ENCODE measurements around the gene CXCL5.
"Not testable (repeated sequence)": the region's sequence is repeated elsewhere in the genome, so short reads cannot be mapped to it uniquely, and the experiment has no call there.

Gene CXCL5

GRCh38 chr4:74014332-74014731, 15.9 kb upstream of the CXCL5 start:
- DNase-seq, result no peak

- no peak for DNase-seq
These were observed 14.8 kb upstream of the CXCL5 start for GRCh38 chr4:74013264-74013663.

GRCh38 chr4:74012130-74012529, 13.7 kb upstream of the CXCL5 start:
- no peak for DNase-seq

GRCh38 chr4:74009307-74009706, 10.8 kb upstream of the CXCL5 start:
- DNase-seq, result no peak

- DNase-seq, result no peak
These were observed 7.6 kb upstream of the CXCL5 start for GRCh38 chr4:74006009-74006476.

GRCh38 chr4:74005528-74005927, 7.1 kb upstream of the CXCL5 start:
- DNase-seq, result no peak

- DNase-seq, result no peak
These were observed 6.2 kb upstream of the CXCL5 start for GRCh38 chr4:74004668-74005067.

- DNase-seq, result no peak
These were observed 1.8 kb upstream of the CXCL5 start for GRCh38 chr4:74000301-74000700.

- DNase-seq, result no peak
These were observed 6.4 kb downstream of the CXCL5 start for GRCh38 chr4:73992050-73992449.

GRCh38 chr4:73991742-73992000, 6.8 kb downstream of the CXCL5 start:
- no peak for DNase-seq

GRCh38 chr4:73990988-73991741, 7.3 kb downstream of the CXCL5 start:
- DNase-seq, result no peak

GRCh38 chr4:73989928-73990327, 8.5 kb downstream of the CXCL5 start:
- DNase-seq, result no peak

- DNase-seq, result no peak
These were observed 9.4 kb downstream of the CXCL5 start for GRCh38 chr4:73989031-73989430.

GRCh38 chr4:73988061-73988460, 10.4 kb downstream of the CXCL5 start, which contains the start of gene PPBP:
Gene PPBP (minus strand): TSS chr4:73988190. CDS start chr4:73988103, 87 bp downstream.
- no peak for DNase-seq

GRCh38 chr4:73985528-73985852, 13.0 kb downstream of the CXCL5 start:
- DNase-seq, result no peak

GRCh38 chr4:73984736-73985527, 13.5 kb downstream of the CXCL5 start:
- DNase-seq, result no peak

- not testable (repeated sequence) for DNase-seq
These were observed 17.3 kb downstream of the CXCL5 start for GRCh38 chr4:73981175-73981574.

- DNase-seq, result no peak
These were observed 19.0 kb downstream of the CXCL5 start for GRCh38 chr4:73979407-73979957.

GRCh38 chr4:73978886-73979285, 19.6 kb downstream of the CXCL5 start:
- no peak for DNase-seq

- no peak for DNase-seq
These were observed 21.8 kb downstream of the CXCL5 start for GRCh38 chr4:73976716-73977115.

GRCh38 chr4:73976217-73976616, 22.3 kb downstream of the CXCL5 start:
- no peak for DNase-seq

- DNase-seq, result no peak
These were observed 24.1 kb downstream of the CXCL5 start for GRCh38 chr4:73974352-73974751.

GRCh38 chr4:73970945-73971344, 27.5 kb downstream of the CXCL5 start:
- DNase-seq, result no peak

- no peak for DNase-seq
These were observed 28.5 kb downstream of the CXCL5 start for GRCh38 chr4:73970011-73970410.
